ENCODE results near the gene PAPOLA. TPM values are rescaled to one million over a fixed set of nuclear protein-coding genes. Genes with fewer than 3 reads are reported as not detected.

Gene PAPOLA
- total and polyA plus RNA-seq, 2 donors (not counting 1 experiment from before 2014, with no cell fraction given), result 104 to 324 TPM

DNA sequence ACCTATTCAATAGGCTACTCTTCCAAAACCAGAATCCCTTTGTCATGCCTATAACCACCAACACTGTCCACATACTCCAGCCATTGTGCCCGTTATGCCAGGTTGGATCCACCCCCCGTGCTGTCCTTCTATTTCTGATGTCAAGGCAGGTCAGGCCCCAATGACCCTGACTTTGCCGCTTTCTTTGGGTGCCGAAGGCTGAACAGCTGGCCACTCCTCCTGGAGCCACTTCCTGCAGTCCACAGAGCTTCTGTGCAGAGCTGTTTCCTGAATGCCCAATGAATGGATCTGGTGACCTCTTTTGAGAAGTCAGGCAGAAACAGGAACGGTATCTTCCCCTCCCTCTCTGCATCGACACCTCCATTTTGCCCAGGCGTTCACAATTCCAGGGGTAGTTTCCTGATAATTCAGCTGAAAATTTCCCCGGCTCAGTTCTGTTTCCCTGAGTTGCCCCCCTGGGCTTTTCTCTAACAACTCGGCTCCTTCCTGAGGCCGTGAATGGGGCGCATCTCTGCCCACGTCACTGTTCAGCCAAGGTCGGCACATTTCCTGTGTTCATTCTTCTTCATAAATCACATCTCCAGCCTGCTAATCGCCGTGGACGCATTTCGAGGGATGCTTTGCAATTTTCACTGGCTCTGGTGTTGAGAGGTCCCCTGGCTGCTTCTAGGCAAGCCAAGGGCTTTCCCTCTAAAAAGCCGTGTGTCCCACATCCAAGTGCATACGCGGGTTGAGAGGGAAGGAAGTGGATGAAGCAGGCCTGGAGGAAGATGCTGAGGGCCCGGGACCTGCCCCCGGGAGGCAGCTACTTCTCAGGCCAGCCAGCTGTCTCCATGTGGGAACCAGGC, 86.5 kb downstream of the PAPOLA start:
- DNase-seq, result no peak
- Mint-ChIP-seq H3K27me3 (peaks cover 33% of the 10 kb centered on the region), H3K27ac (no peak overlapping the region), H3K4me3 (peak overlapping the region; percentile 53), H3K9me3 (ENCODE audit: insufficient read depth) (no peaks in the 10 kb centered on the region), H3K4me1 (peaks cover 18% of the 10 kb centered on the region)
- Histone ChIP-seq H3K27ac (ENCODE audit: low read length in 2 of 2) (no peak overlapping the region), H3K9me3 (ENCODE audit: control extremely low read depth in 1 of 3, control insufficient read depth in 2 of 3, insufficient read depth in 1 of 3, low read length in 2 of 3) (no peaks in the 10 kb centered on the region), H3K27me3 (replicated peaks in 1 of 4; ENCODE audit: control extremely low read depth in 1 of 4, control insufficient read depth in 3 of 4, insufficient read depth in 4 of 4, low read length in 3 of 4) (peaks cover 0 to 60% (median 15%) of the 10 kb centered on the region in 4 experiments), H3K79me2 (ENCODE audit: control insufficient read depth, insufficient read depth, low read length) (no peaks in the 10 kb centered on the region), H3K4me2 (replicated peaks; ENCODE audit: low read depth, low read length, poor library complexity, severe bottlenecking) (peak overlapping the region; percentile 12), H4K20me1 (ENCODE audit: control insufficient read depth, insufficient read depth, low read length, poor library complexity, severe bottlenecking) (no peaks in the 10 kb centered on the region), H3K4me1 (ENCODE audit: control insufficient read depth in 2 of 2, insufficient read depth in 2 of 2, low read length in 2 of 2) (peaks cover 9 to 22% of the 10 kb centered on the region in 2 donors), H3K4me3 (ENCODE audit: control extremely low read depth in 1 of 5, extremely low read depth in 1 of 5, insufficient read depth in 1 of 5, low read depth in 2 of 5, low read length in 4 of 5) (no peak overlapping the region), H2AFZ (ENCODE audit: insufficient read depth, low read depth, low read length, poor library complexity, severe bottlenecking) (no peak overlapping the region), H3K36me3 (replicated peaks in 1 of 2; ENCODE audit: control extremely low read depth in 1 of 2, control insufficient read depth in 1 of 2, extremely low read depth in 1 of 2, insufficient read depth in 2 of 2, low read length in 1 of 2) (no peaks in the 10 kb centered on the region), H3K9ac (ENCODE audit: low read length) (no peak overlapping the region)
- no peak for TF ChIP-seq EZH2 (IDR thresholded peaks at IDR 0.05; ENCODE audit: borderline replicate concordance, insufficient read depth, low read depth, low read length, poor library complexity, severe bottlenecking)
- TF ChIP-seq, protein P1, sequence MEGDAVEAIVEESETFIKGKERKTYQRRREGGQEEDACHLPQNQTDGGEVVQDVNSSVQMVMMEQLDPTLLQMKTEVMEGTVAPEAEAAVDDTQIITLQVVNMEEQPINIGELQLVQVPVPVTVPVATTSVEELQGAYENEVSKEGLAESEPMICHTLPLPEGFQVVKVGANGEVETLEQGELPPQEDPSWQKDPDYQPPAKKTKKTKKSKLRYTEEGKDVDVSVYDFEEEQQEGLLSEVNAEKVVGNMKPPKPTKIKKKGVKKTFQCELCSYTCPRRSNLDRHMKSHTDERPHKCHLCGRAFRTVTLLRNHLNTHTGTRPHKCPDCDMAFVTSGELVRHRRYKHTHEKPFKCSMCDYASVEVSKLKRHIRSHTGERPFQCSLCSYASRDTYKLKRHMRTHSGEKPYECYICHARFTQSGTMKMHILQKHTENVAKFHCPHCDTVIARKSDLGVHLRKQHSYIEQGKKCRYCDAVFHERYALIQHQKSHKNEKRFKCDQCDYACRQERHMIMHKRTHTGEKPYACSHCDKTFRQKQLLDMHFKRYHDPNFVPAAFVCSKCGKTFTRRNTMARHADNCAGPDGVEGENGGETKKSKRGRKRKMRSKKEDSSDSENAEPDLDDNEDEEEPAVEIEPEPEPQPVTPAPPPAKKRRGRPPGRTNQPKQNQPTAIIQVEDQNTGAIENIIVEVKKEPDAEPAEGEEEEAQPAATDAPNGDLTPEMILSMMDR (IDR thresholded peaks at IDR 0.05), result no peak
- WGBS (ENCODE audit: insufficient coverage), result 46% methylated on average over 22 of the region's 22 CpGs
- intact Hi-C loops (cut with micrococcal nuclease), result no loop called here
- no peak for ATAC-seq (ENCODE audit: low read depth)
- POLR2A ChIA-PET, result no interaction called here
- CTCF ChIA-PET, result no interaction called here

DNA sequence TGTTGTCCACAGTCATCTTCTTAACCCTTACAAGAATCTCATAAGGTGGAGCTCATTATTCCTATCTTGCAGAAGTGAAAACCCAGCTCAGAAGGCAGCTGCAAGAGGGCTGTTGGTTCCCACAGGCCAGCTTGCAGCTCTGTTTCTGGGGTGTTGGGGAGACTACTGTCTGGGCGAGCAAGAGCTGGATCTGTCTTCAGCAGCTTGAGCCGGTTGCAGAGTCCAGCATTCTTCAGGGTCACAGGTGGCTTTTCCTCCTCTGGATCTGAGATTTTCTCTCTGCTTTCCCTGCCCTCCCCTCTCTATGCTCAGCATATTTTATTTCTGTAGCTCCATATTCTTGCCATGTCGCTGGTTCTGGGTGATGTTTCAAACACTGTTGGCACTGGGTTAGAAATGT, 87.4 kb downstream of the PAPOLA start:
- Histone ChIP-seq H3K27ac (ENCODE audit: low read length in 2 of 2) (no peak overlapping the region), H2AFZ (ENCODE audit: insufficient read depth, low read depth, low read length, poor library complexity, severe bottlenecking) (no peak overlapping the region), H3K36me3 (replicated peaks in 1 of 2; ENCODE audit: control extremely low read depth in 1 of 2, control insufficient read depth in 1 of 2, extremely low read depth in 1 of 2, insufficient read depth in 2 of 2, low read length in 1 of 2) (no peaks in the 10 kb centered on the region), H4K20me1 (ENCODE audit: control insufficient read depth, insufficient read depth, low read length, poor library complexity, severe bottlenecking) (no peaks in the 10 kb centered on the region), H3K9ac (ENCODE audit: low read length) (no peak overlapping the region), H3K27me3 (replicated peaks in 1 of 4; ENCODE audit: control extremely low read depth in 1 of 4, control insufficient read depth in 3 of 4, insufficient read depth in 4 of 4, low read length in 3 of 4) (peaks cover 0 to 51% (median 13%) of the 10 kb centered on the region in 4 experiments), H3K9me3 (ENCODE audit: control extremely low read depth in 1 of 3, control insufficient read depth in 2 of 3, insufficient read depth in 1 of 3, low read length in 2 of 3) (no peaks in the 10 kb centered on the region), H3K79me2 (ENCODE audit: control insufficient read depth, insufficient read depth, low read length) (no peaks in the 10 kb centered on the region), H3K4me1 (ENCODE audit: control insufficient read depth in 2 of 2, insufficient read depth in 2 of 2, low read length in 2 of 2) (peaks cover 9 to 15% of the 10 kb centered on the region in 2 donors), H3K4me2 (replicated peaks; ENCODE audit: low read depth, low read length, poor library complexity, severe bottlenecking) (no peak overlapping the region), H3K4me3 (ENCODE audit: control extremely low read depth in 1 of 5, extremely low read depth in 1 of 5, insufficient read depth in 1 of 5, low read depth in 2 of 5, low read length in 4 of 5) (no peak overlapping the region)
- Mint-ChIP-seq H3K27ac (no peak overlapping the region), H3K9me3 (ENCODE audit: insufficient read depth) (no peaks in the 10 kb centered on the region), H3K27me3 (peaks cover 37% of the 10 kb centered on the region), H3K4me3 (no peak overlapping the region), H3K4me1 (peaks cover 15% of the 10 kb centered on the region)
- ATAC-seq (ENCODE audit: low read depth) (no peak), DNase-seq (no peak)
- POLR2A ChIA-PET, result no interaction called here
- 93% methylated on average over 3 of the region's 3 CpGs for WGBS (ENCODE audit: insufficient coverage)
- CTCF ChIA-PET, result interaction anchor here (0.9 kb wide), 1 partner anchor 151 kb away, joined by 3 read pairs; no protein-coding TSS in a partner anchor
- intact Hi-C loops (cut with micrococcal nuclease), result no loop called here
- TF ChIP-seq, protein P1 (IDR thresholded peaks at IDR 0.05), result no peak
- no peak for TF ChIP-seq EZH2 (IDR thresholded peaks at IDR 0.05; ENCODE audit: borderline replicate concordance, insufficient read depth, low read depth, low read length, poor library complexity, severe bottlenecking)
